GM18873 (cell line): ENCODE measurements around the gene S100B.

Experiments used
- ATAC-seq: cut with Tn5 transposase; IDR thresholded peaks from one replicate; pipeline ENCODE4 v1.9.1; 2021; ENCODE audit warnings: mild to moderate bottlenecking, moderate library complexity, moderate number of reproducible peaks; ENCODE audit not compliant: unreplicated experiment, low FRiP score

S100B gene

GRCh38 chr21:46628868-46629267 lies 24.0 kb upstream of the S100B start:
- no peak for ATAC-seq

DNA sequence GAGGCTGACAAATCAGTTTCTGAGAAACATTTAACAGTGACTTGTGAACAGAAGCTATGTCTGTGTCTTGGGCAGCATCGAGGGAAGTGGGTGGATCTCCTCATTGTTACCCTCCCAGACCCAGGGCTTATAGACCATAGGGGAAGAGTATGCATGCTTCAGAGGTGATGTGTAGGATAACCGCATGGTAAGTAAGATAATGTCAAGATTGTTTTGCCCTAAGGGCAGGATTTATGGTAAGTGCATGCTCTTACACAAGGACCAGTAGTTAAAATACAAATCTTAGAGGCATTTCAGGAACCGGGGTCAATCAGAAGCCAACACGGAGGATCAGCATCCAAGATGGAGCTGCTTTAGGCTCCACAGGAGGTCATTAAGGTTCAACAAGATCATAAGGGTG lies 22.8 kb upstream of the S100B start:
- ATAC-seq = no peak

DNA sequence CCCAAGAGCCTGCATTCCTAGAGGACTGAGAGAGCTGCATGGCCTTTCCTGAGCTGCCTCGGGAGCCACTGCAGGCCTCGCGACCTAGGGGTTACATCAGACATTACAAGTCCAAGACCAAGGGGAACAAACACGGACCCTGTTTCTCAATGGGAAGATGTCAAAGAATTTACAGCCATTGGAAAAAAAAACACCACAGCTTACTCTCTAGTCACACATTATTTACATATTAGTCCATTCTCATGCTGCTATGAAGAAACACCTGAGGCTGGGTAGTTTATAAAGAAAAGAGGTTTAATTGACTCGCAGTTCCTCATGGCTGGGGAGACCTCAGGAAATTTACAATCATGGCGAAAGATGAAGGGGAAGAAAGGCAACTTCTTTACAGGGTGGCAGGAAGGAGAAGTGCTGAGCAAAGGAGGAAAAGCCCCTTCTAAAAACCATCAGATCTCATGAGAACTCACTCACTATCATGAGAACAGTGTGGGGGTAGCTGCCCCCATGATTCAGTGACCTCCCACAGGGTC lies 22.2 kb upstream of the S100B start:
- ATAC-seq = no peak

DNA sequence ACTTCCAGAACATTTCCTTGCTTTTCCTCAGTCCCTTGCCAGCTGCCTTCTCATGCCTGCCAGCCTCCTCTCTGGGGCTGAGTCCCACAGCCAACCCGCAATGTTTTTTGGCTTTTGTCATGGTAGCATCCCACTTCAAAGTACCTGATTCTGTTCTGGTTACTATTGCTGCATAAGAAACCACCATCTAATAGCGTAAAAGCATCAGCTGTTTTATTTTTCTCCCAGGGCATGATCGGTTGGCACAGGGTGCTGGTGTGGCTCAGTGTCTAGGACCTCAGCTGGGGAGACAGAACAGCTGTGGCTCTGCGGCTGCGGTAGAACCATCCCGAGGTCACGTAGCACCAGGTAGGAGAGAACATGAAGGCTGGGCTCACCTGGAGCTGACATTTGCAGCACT lies 21.7 kb upstream of the S100B start:
- no peak for ATAC-seq

- no peak for ATAC-seq
Observed at GRCh38 chr21:46625759-46626158, 20.9 kb upstream of the S100B start.

DNA sequence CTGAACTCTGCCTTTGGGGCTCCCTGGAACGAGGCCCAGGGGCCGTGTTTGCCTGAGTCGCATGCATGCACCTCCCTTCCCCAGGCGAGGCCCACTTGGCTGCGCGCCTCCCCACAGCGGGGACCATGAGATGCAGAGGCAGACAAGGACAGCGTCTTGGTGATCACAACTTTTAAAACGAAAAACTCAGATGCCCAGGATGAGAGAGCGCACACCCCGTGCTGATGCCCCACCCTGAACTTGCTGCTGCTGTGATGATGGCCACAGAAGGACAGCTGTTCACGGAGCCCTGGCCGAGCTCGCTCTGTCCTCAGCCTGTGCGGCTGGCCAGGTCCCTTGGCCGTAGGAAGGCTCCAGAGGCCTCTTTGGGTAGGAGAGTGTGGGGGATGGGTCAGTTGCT lies 19.2 kb upstream of the S100B start:
- ATAC-seq = no peak

DNA sequence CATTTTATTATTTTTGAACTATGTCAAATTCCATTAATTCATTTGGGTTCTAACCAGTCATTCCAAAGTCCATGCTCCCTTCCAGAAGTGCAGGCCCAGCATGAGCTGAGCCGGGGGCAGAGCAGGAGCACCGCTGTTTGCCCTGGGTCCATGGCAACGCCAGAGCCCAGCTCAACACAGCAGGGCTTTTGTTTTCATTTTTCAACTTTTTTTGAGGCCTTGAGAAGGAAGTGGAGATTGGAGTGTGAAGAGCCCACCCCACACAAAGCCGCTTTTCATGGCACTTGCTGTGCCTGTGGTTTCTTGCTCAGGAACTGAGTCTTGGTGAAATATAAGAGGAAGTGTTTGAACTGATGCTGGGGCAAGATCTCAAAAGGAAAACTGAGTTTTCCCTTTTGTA lies 17.3 kb upstream of the S100B start:
- ATAC-seq = no peak

DNA sequence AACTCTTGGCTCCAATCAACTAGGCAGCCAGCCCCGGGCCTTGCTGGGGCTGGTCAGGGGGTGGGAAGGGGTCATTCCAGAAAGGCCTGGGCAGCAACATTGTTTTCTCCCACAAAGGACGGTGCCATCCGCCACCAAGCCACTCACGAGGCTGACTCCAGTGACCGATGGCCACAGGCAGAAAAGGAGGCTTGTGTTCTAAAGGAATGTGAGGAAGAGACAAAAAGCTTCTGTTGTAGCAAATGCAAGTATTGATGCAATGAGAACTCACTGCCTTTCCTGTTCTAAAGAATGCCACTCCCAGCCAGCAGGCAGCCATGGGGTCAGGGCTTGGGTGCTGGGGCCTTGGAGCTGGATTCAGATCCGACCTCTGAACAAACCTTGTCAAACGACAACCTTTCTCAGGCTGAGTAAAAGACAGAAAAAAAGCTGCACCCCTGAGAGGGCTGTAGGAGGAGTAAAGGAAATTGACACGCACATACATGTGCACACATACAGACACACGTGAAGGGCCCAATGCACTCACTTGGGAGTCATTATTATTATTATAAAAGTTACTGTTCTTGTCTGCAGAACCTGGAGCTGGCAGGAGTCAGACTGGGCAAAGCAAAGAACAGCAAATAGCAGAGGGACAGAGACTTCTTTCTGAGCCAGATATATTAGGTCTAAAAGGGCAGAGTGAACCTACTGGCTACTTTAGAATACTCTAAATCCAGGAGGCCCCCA lies 16.7 kb upstream of the S100B start:
- no peak for ATAC-seq

- no peak for ATAC-seq
Observed at GRCh38 chr21:46620846-46621245, 16.0 kb upstream of the S100B start.

GRCh38 chr21:46619846-46620245 lies 15.0 kb upstream of the S100B start:
- no peak for ATAC-seq

DNA sequence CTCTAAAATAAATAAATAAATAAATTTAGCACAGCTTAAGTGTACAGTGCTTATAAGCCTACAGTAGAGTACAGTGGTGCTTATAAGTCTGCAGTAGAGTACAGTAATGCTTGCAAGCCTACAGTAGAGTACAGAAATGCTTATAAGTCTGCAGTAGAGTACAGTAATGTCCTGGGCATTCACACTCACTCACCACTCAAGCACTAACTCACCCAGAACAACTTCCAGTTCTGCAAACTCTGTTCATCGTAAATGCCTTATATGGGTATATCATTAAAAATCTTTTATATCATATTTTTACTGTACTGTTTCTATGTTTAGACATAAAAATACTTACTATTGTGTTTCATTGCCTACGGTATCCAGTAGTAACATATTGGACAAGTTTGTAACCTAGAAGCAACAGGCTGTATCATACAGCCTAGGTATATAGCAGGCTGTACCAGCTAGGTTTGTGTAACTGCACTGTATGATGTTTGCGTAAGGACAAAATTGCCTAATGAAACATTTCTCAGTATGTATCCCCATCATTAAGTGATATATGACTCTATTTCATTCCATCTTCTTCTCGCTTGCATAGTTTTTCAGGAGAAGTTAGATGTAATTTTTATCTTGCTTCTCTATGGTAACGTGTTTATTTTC lies 14.0 kb upstream of the S100B start:
- no peak for ATAC-seq

DNA sequence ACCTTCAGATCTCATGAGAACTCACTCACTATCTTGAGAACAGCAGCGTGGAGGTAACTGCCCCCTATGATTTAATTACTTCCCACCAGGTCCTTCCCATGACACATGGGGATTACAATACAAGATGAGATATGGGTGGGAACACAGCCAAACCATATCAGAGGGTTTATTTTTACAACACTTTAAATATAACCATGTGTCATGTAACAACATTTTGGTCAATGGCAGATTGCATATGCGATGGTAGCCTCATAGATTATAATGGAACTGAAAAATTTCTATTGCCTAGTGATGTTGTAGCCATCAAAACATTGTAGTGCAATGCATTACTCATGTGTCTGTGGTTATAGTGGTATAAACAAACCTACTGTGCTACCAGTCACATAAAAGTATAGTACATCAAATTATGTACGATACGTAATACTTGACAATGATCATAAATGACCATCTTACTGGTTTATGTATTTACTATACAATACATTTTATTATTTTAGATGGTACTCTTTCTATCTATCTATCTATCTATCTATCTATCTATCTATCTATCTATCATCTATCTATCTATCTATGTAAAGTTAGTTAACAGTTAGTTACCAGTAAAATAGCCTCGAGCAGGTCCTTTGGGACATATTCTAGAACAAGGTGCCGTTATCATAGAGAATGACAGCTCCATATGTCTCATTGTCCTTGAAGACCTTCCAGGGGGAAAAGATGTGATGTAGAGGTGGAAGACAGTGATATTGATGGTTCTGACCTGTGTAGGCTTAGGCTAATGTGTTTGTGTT lies 12.6 kb upstream of the S100B start:
- ATAC-seq = no peak

GRCh38 chr21:46616656-46617055 lies 11.8 kb upstream of the S100B start:
- ATAC-seq = no peak

- ATAC-seq = no peak
Observed at GRCh38 chr21:46616050-46616449, 11.2 kb upstream of the S100B start.

- ATAC-seq = no peak
Observed at GRCh38 chr21:46613391-46613790, 8.5 kb upstream of the S100B start.

DNA sequence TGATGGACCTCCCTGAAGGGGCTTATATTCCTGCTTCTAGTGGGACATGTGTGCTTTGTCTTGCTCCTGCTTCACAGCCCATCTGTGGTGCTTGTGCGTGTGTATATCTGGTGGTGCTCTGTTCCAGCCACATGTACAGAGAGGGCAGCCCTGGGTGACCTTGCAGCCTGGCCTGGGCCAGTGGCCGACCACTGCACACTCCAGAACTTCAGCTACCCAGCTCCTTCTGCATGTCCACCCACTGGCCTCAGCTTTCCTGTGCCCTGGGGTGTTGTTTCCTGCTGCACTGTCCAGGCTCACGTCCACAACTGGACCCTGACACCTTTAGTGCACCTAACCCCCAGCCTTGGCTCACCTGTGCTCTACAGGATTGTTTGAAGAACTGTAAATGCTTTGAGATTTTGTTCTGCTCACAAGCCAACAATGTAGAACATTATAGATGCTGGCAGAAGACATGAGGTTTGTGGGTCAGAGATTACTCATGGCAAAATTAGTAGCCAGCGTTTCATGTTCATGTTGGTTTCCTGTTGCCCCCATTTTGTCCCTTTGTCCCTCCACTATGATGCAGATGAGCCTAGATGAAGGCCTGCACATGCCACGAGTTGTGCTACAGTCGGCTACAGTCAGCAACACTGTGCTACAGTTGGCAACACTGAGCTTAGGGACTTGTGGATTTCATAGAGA lies 5.3 kb upstream of the S100B start:
- ATAC-seq = no peak

DNA sequence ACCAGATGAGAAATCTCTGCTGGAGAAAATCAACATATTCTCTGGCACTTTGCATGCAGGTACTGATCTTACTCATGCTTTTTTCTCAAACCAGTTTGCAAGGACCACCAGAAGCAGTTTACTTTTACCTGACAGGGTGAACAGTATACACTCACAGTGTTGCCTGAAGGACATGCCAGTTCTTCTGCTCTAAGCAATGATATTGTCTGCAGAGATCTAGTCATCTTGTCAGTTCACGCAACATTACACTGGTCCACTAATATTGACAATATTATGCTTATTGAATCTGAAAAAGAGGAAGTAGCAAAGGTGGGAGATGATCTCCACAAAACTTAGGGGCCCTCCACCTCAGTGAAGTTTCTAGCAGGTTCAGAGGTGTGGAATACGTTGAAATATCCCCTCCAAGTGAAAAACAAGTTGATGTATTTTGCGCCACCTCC lies 3.8 kb upstream of the S100B start:
- no peak for ATAC-seq

- no peak for ATAC-seq
Observed at GRCh38 chr21:46607636-46608035, 2.8 kb upstream of the S100B start.

DNA sequence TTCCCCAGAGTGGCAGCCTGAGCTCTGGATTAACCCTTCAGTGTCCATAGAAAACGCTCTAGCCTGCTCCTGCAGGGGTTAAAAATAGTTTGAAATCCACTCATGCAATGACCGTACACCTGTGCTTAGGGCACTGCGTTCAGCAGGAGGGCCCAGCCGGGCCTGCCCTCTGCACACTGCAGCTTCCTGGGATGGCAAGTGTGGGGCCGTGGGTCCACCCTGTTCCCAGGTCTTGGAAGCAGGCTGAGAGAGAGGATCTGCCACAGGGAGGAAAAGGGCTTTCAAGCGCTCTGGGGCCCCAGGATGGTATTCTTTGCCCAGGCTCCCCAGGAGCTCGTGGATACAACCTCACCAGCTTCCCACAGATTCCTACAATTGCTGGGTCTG lies 1.5 kb upstream of the S100B start:
- no peak for ATAC-seq

DNA sequence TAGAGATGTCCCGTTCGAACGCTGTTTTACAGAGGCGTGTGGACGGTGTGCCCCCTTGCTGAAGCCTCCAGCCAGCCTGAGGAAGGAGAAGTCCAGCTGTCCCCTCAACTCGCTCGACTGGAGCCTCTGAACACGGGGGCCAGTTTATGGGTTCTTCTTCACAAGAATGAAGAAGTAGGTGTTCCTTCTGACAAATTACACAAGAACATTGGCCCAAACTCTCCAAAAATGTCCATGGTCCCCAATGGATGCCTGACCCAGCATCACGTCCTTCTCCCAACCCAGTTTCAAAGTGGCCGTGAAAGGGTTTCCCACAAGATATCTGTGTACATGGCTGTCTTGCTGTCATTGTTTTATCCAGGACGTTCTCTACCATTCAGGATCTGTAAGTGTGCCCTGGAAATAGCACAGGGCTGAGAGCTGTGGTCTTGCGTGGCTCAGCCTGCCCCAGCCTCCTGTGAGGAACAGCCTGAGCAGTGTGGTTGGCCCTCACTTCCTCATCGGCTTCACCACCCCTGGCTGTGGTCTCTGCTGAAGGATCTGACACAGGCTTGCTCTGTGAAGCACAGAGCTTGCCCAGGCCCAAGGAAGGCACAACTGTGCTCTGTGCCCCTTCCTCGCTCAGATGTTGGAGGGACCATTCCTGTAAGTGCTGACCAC lies 1.0 kb upstream of the S100B start:
- ATAC-seq = no peak
